Measurements from ENCODE around the gene GLIPR1.
"Not testable (repeated sequence)": the region's sequence is repeated elsewhere in the genome, so short reads cannot be mapped to it uniquely, and the experiment has no call there.

Gene GLIPR1

GRCh38 chr12:75447691-75448393 is 32.7 kb upstream of the GLIPR1 start:
- H3K27me3 ChIP-seq: no peaks in the 10 kb centered on the region
- no peak overlapping the region for H3K27ac ChIP-seq
- no peaks in the 10 kb centered on the region for H3K9me3 ChIP-seq
- no peaks in the 10 kb centered on the region for H3K36me3 ChIP-seq
- DNase-seq: no peak
- H3K4me1 ChIP-seq: no peaks in the 10 kb centered on the region
- intact Hi-C loops (cut with DNase I; ENCODE audit: low total_unique reads): no loop called here
- no peak overlapping the region for H3K4me3 ChIP-seq
- no peak for TF ChIP-seq CTCF (IDR thresholded peaks at IDR 0.05)

DNA sequence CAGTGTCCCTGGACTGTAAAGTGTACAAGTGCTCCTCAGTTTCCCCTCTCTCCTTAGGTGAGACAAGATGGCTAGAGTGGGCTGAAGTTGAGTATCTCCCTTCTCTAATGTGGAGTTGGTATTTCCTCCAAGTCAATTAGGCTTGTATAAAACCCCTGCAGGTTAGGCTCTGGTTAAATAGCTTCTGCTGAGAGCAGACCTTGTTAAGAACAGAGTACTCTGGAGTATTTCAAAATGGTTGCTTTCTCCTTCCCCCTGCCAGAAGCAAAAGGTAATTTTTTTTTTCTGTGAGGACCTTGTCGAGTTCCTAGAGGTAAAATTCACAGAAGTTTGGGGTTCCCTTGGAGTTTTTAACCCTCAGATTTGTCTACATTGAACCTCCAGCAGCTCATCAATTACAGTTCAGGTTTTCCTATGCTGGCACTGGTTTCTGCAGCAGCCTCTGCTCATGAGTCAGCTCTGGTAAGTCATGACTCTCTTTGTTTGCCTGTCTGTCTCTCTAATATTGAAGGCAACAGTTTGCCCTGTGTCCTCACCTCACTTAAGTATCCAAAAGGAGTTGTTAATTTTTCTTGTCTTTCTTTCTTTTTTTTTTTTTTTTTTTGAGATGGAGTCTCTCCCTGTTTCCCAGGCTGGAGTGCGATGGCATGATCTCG is 27.8 kb upstream of the GLIPR1 start:
- H3K4me3 ChIP-seq: no peak overlapping the region
- intact Hi-C loops (cut with DNase I; ENCODE audit: low total_unique reads): no loop called here

DNA sequence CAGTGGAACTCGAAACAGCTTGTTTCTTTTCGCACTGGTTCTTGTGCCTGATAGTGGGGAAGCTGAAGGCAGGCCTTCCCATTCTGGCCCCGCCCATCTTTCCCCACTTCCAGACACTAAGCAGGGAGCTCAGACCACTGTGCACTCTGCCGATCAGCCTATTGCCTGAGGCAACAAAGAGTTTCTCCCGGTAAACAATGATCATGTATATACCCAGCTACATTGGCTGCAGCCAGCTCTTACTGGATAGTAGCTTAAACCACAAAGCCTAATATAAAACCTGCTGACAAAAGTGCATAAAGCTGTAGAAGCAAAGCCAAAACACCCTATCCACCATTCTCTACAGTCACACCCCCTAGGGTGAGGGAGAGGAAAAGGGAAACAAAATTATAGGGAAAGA is 24.7 kb upstream of the GLIPR1 start:
- Histone ChIP-seq H3K36me3 (no peaks in the 10 kb centered on the region), H3K27ac (no peak overlapping the region), H3K27me3 (no peaks in the 10 kb centered on the region), H3K4me3 (no peak overlapping the region), H3K4me1 (no peaks in the 10 kb centered on the region), H3K9me3 (peaks cover 0 to 8% (median 6%) of the 10 kb centered on the region in 3 donors)
- TF ChIP-seq CTCF (IDR thresholded peaks at IDR 0.05): no peak
- peak in 1 of 2 donors; percentile 35 for DNase-seq
- intact Hi-C loops (cut with DNase I; ENCODE audit: low total_unique reads): no loop called here

More for the DNA sequence above, 27.8 kb upstream of the GLIPR1 start:
- Histone ChIP-seq H3K4me1 (no peaks in the 10 kb centered on the region), H3K27me3 (no peaks in the 10 kb centered on the region), H3K27ac (no peak overlapping the region), H3K36me3 (no peaks in the 10 kb centered on the region), H3K9me3 (peaks cover 0 to 1% (median 1%) of the 10 kb centered on the region in 3 donors)
- DNase-seq: no peak
- no peak for TF ChIP-seq CTCF (IDR thresholded peaks at IDR 0.05)

GRCh38 chr12:75457191-75457590 is 23.4 kb upstream of the GLIPR1 start:
- DNase-seq: no peak
- TF ChIP-seq CTCF (IDR thresholded peaks at IDR 0.05): no peak

DNA sequence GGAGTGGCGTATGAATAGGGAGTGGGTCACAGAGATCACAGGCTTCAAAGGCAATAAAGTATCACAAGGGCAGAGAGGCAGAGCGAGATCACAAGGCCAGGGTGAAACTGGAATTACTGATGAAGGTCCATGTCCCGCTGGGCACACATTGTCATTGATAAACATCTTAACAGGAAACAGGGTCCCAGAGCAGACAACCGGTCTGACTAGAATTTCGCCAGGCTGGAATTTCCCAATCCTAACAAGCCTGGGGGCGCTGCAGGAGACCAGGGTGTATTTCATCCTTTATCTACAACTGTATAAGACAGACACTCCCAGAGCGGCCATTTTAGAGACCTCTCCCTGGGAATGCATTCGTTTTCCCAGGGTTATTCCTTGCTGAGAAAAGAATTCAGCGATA is 22.7 kb upstream of the GLIPR1 start:
- DNase-seq; H3K4me1 ChIP-seq; intact Hi-C loops (cut with DNase I; ENCODE audit: low total_unique reads); H3K27ac ChIP-seq; H3K36me3 ChIP-seq; H3K27me3 ChIP-seq; H3K9me3 ChIP-seq; H3K4me3 ChIP-seq: not testable (repeated sequence)

More at GRCh38 chr12:75457191-75457590, 23.4 kb upstream of the GLIPR1 start:
- H3K4me1 ChIP-seq: no peaks in the 10 kb centered on the region
- H3K36me3 ChIP-seq: no peaks in the 10 kb centered on the region
- no peak overlapping the region for H3K4me3 ChIP-seq
- intact Hi-C loops (cut with DNase I; ENCODE audit: low total_unique reads): no loop called here
- no peak overlapping the region for H3K27ac ChIP-seq
- H3K27me3 ChIP-seq: no peaks in the 10 kb centered on the region
- H3K9me3 ChIP-seq: peaks cover 0 to 8% (median 6%) of the 10 kb centered on the region in 3 donors

- Histone ChIP-seq H3K4me1 (no peaks in the 10 kb centered on the region), H3K36me3 (no peaks in the 10 kb centered on the region), H3K27ac (no peak overlapping the region), H3K27me3 (no peaks in the 10 kb centered on the region), H3K9me3 (peaks cover 0 to 12% (median 6%) of the 10 kb centered on the region in 3 donors), H3K4me3 (no peak overlapping the region)
- intact Hi-C loops (cut with DNase I; ENCODE audit: low total_unique reads): no loop called here
- DNase-seq: no peak
- no peak for TF ChIP-seq CTCF (IDR thresholded peaks at IDR 0.05)
These were observed 20.8 kb upstream of the GLIPR1 start for GRCh38 chr12:75459755-75460154.

All from tibial artery (tissue), 4 donors.